Bronchial epithelial cell (primary cell): Measurements from ENCODE around the gene CRELD2. TPM values are rescaled to one million over a fixed set of nuclear protein-coding genes. Genes with fewer than 3 reads are reported as not detected.

Source experiments
- DNase-seq: peaks from one replicate; pipeline ENCODE4 v3.0.0-alpha.2; 2010; ENCODE audit warnings: low read depth
- FAIRE-seq: peaks from 2 replicates; lab custom pipeline; 2011; peaks lifted over from hg19 to GRCh38; lab: Jason Lieb, UNC
- H3K27me3 ChIP-seq: 2 replicates; pipeline ENCODE4 v1.5.1; 2011; ENCODE audit warnings: low read length; ENCODE audit not compliant: control insufficient read depth, insufficient read depth
- H3K36me3 ChIP-seq: 2 replicates; pipeline ENCODE4 v1.5.1; 2011; ENCODE audit warnings: low read length; ENCODE audit not compliant: control insufficient read depth, insufficient read depth
- H3K4me3 ChIP-seq: 2 replicates; pipeline ENCODE4 v1.5.1; 2011; ENCODE audit warnings: mild to moderate bottlenecking, low read depth, low read length, control low read depth
- CTCF ChIP-seq: IDR thresholded peaks from 2 replicates; pipeline ENCODE4 v1.5.1; 2011; ENCODE audit warnings: mild to moderate bottlenecking, moderate library complexity, low read length, control low read depth, inconsistent platforms; ENCODE audit not compliant: insufficient read depth, severe bottlenecking
- total RNA-seq: library from RNA; depleted of rRNA; stranded (reverse); fragments of >200 nt; gene quantifications from 2 replicates; pipeline ENCODE4 v1.2.1, GENCODE V29; 2014

Gene CRELD2
- total RNA-seq, 1 donor from 2014 or later, result 57.4 TPM

GRCh38 chr22:49956914-49957825 lies 38.7 kb downstream of the CRELD2 start:
- Histone ChIP-seq H3K36me3 (peaks cover 5% of the 10 kb centered on the region), H3K27me3 (no peaks in the 10 kb centered on the region), H3K4me3 (no peak overlapping the region)
- no peak for FAIRE-seq
- no peak for DNase-seq
- no peak for TF ChIP-seq CTCF

GRCh38 chr22:49957826-49958365 lies 39.5 kb downstream of the CRELD2 start:
- no peak overlapping the region for H3K4me3 ChIP-seq
- H3K36me3 ChIP-seq, result peaks cover 10% of the 10 kb centered on the region
- DNase-seq (no peak), FAIRE-seq (peak; percentile 90)
- no peaks in the 10 kb centered on the region for H3K27me3 ChIP-seq
- TF ChIP-seq CTCF, result no peak

- Histone ChIP-seq H3K36me3 (peaks cover 14% of the 10 kb centered on the region), H3K27me3 (no peaks in the 10 kb centered on the region), H3K4me3 (no peak overlapping the region)
- FAIRE-seq (no peak), DNase-seq (no peak)
- TF ChIP-seq CTCF, result no peak
Measured at GRCh38 chr22:49958366-49958921, 40.0 kb downstream of the CRELD2 start.

- FAIRE-seq (no peak), DNase-seq (no peak)
- TF ChIP-seq CTCF, result no peak
Measured at GRCh38 chr22:49958931-49959781, 40.7 kb downstream of the CRELD2 start.

GRCh38 chr22:49959782-49960158 lies 41.3 kb downstream of the CRELD2 start:
- Histone ChIP-seq H3K4me3 (peak overlapping the region; percentile 98), H3K36me3 (peaks cover 20% of the 10 kb centered on the region), H3K27me3 (no peaks in the 10 kb centered on the region)
- no peak for FAIRE-seq
- TF ChIP-seq CTCF, result no peak
- DNase-seq, result peak; percentile 54

More at GRCh38 chr22:49958931-49959781, 40.7 kb downstream of the CRELD2 start:
- Histone ChIP-seq H3K27me3 (no peaks in the 10 kb centered on the region), H3K36me3 (peaks cover 19% of the 10 kb centered on the region), H3K4me3 (peak overlapping the region; percentile 98)
